ENCODE data around the gene RAD51B.

Gene RAD51B

GRCh38 chr14:68306934-68307789 lies 487.6 kb downstream of the RAD51B start:
- Mint-ChIP-seq H3K9me3 (peaks cover 6% of the 10 kb centered on the region), H3K27ac (peak overlapping the region; percentile 84), H3K4me3 (no peak overlapping the region), H3K4me1 (peaks cover 55% of the 10 kb centered on the region), H3K36me3 (peaks cover 3% of the 10 kb centered on the region), H3K27me3 (no peaks in the 10 kb centered on the region)
- no peak for ATAC-seq

- no peak overlapping the region for H3K4me3 Mint-ChIP-seq
- peaks cover 61% of the 10 kb centered on the region for H3K4me1 Mint-ChIP-seq
- no peaks in the 10 kb centered on the region for H3K27me3 Mint-ChIP-seq
- H3K9me3 Mint-ChIP-seq, result peaks cover 4% of the 10 kb centered on the region
- no peaks in the 10 kb centered on the region for H3K36me3 Mint-ChIP-seq
- ATAC-seq, result no peak
- H3K27ac Mint-ChIP-seq, result peak overlapping the region; percentile 84
Observed at GRCh38 chr14:68307790-68308168, 488.2 kb downstream of the RAD51B start.

GRCh38 chr14:68308726-68309520 lies 489.3 kb downstream of the RAD51B start:
- no peaks in the 10 kb centered on the region for H3K36me3 Mint-ChIP-seq
- peak; percentile 58 for ATAC-seq
- H3K27ac Mint-ChIP-seq, result peak overlapping the region; percentile 90
- H3K4me3 Mint-ChIP-seq, result peak overlapping the region; percentile 49
- H3K4me1 Mint-ChIP-seq, result peaks cover 72% of the 10 kb centered on the region
- no peaks in the 10 kb centered on the region for H3K9me3 Mint-ChIP-seq
- H3K27me3 Mint-ChIP-seq, result no peaks in the 10 kb centered on the region

GRCh38 chr14:68309616-68310015 lies 490.0 kb downstream of the RAD51B start:
- Mint-ChIP-seq H3K9me3 (no peaks in the 10 kb centered on the region), H3K27ac (peak overlapping the region; percentile 90), H3K27me3 (no peaks in the 10 kb centered on the region), H3K4me3 (no peak overlapping the region), H3K4me1 (peaks cover 77% of the 10 kb centered on the region), H3K36me3 (no peaks in the 10 kb centered on the region)
- no peak for ATAC-seq

- no peak overlapping the region for H3K4me3 Mint-ChIP-seq
- H3K4me1 Mint-ChIP-seq, result peaks cover 63% of the 10 kb centered on the region
- no peak for ATAC-seq
- no peaks in the 10 kb centered on the region for H3K27me3 Mint-ChIP-seq
- peak overlapping the region; percentile 90 for H3K27ac Mint-ChIP-seq
- no peaks in the 10 kb centered on the region for H3K9me3 Mint-ChIP-seq
- H3K36me3 Mint-ChIP-seq, result peaks cover 7% of the 10 kb centered on the region
Observed at GRCh38 chr14:68312300-68312699, 492.7 kb downstream of the RAD51B start.

- Mint-ChIP-seq H3K27ac (peak overlapping the region; percentile 90), H3K27me3 (no peaks in the 10 kb centered on the region), H3K36me3 (peaks cover 12% of the 10 kb centered on the region), H3K4me1 (peaks cover 70% of the 10 kb centered on the region), H3K9me3 (peaks cover under 1% of the 10 kb centered on the region), H3K4me3 (peak overlapping the region; percentile 48)
- peak; percentile 95 for ATAC-seq
Observed at GRCh38 chr14:68312884-68313610, 493.5 kb downstream of the RAD51B start.

- peak overlapping the region; percentile 90 for H3K27ac Mint-ChIP-seq
Observed at GRCh38 chr14:68314642-68315041, 495.1 kb downstream of the RAD51B start.

GRCh38 chr14:68315081-68315480 lies 495.5 kb downstream of the RAD51B start:
- no peak overlapping the region for H3K4me3 Mint-ChIP-seq
- H3K9me3 Mint-ChIP-seq, result peaks cover 3% of the 10 kb centered on the region
- ATAC-seq, result no peak
- H3K36me3 Mint-ChIP-seq, result peaks cover 16% of the 10 kb centered on the region
- H3K27ac Mint-ChIP-seq, result peak overlapping the region; percentile 90
- H3K4me1 Mint-ChIP-seq, result peaks cover 64% of the 10 kb centered on the region
- H3K27me3 Mint-ChIP-seq, result no peaks in the 10 kb centered on the region

More at GRCh38 chr14:68314642-68315041, 495.1 kb downstream of the RAD51B start:
- ATAC-seq, result peak; percentile 54
- Mint-ChIP-seq H3K4me3 (no peak overlapping the region), H3K4me1 (peaks cover 68% of the 10 kb centered on the region), H3K9me3 (peaks cover 3% of the 10 kb centered on the region), H3K36me3 (peaks cover 16% of the 10 kb centered on the region), H3K27me3 (no peaks in the 10 kb centered on the region)

GRCh38 chr14:68316078-68316868 lies 496.7 kb downstream of the RAD51B start:
- Mint-ChIP-seq H3K27ac (peak overlapping the region; percentile 90), H3K4me1 (peaks cover 65% of the 10 kb centered on the region), H3K27me3 (no peaks in the 10 kb centered on the region), H3K36me3 (peaks cover 16% of the 10 kb centered on the region), H3K9me3 (peaks cover 3% of the 10 kb centered on the region), H3K4me3 (no peak overlapping the region)
- ATAC-seq, result no peak

- peak overlapping the region; percentile 70 for H3K27ac Mint-ChIP-seq
- peaks cover 60% of the 10 kb centered on the region for H3K4me1 Mint-ChIP-seq
- no peaks in the 10 kb centered on the region for H3K27me3 Mint-ChIP-seq
- peaks cover 16% of the 10 kb centered on the region for H3K36me3 Mint-ChIP-seq
- H3K9me3 Mint-ChIP-seq, result peaks cover 3% of the 10 kb centered on the region
- no peak for ATAC-seq
- no peak overlapping the region for H3K4me3 Mint-ChIP-seq
Observed at GRCh38 chr14:68317239-68317638, 497.7 kb downstream of the RAD51B start.

GRCh38 chr14:68318828-68319227 lies 499.2 kb downstream of the RAD51B start:
- Mint-ChIP-seq H3K27me3 (no peaks in the 10 kb centered on the region), H3K9me3 (peaks cover 3% of the 10 kb centered on the region), H3K27ac (peak overlapping the region; percentile 70), H3K36me3 (peaks cover 16% of the 10 kb centered on the region), H3K4me1 (peaks cover 44% of the 10 kb centered on the region), H3K4me3 (no peak overlapping the region)
- ATAC-seq, result no peak

GRCh38 chr14:68320495-68320894 lies 500.9 kb downstream of the RAD51B start:
- no peaks in the 10 kb centered on the region for H3K27me3 Mint-ChIP-seq
- no peak for ATAC-seq
- peaks cover 3% of the 10 kb centered on the region for H3K9me3 Mint-ChIP-seq
- H3K4me3 Mint-ChIP-seq, result no peak overlapping the region
- peak overlapping the region; percentile 57 for H3K27ac Mint-ChIP-seq
- H3K4me1 Mint-ChIP-seq, result peaks cover 42% of the 10 kb centered on the region
- peaks cover 11% of the 10 kb centered on the region for H3K36me3 Mint-ChIP-seq

- no peaks in the 10 kb centered on the region for H3K27me3 Mint-ChIP-seq
- no peak for ATAC-seq
- peak overlapping the region; percentile 74 for H3K27ac Mint-ChIP-seq
Observed at GRCh38 chr14:68322940-68323620, 503.5 kb downstream of the RAD51B start.

GRCh38 chr14:68325267-68325807 lies 505.8 kb downstream of the RAD51B start:
- Mint-ChIP-seq H3K27ac (peak overlapping the region; percentile 73), H3K4me3 (no peak overlapping the region), H3K36me3 (no peaks in the 10 kb centered on the region), H3K4me1 (peaks cover 55% of the 10 kb centered on the region), H3K27me3 (no peaks in the 10 kb centered on the region), H3K9me3 (no peaks in the 10 kb centered on the region)
- ATAC-seq, result no peak

More at GRCh38 chr14:68322940-68323620, 503.5 kb downstream of the RAD51B start:
- H3K9me3 Mint-ChIP-seq, result peaks cover 2% of the 10 kb centered on the region
- peaks cover 4% of the 10 kb centered on the region for H3K36me3 Mint-ChIP-seq
- H3K4me3 Mint-ChIP-seq, result no peak overlapping the region
- H3K4me1 Mint-ChIP-seq, result peaks cover 52% of the 10 kb centered on the region
